Measurements from ENCODE around the gene LDHD.
A peak's percentile ranks its signal among the peaks of the same experiment; 100 is the strongest.
"Not testable (repeated sequence)": the region's sequence is repeated elsewhere in the genome, so short reads cannot be mapped to it uniquely, and the experiment has no call there.

LDHD gene

GRCh38 chr16:75097941-75098901 is 18.4 kb downstream of the LDHD start:
- DNase-seq = peak; percentile 71

- no peak for DNase-seq
Measured at GRCh38 chr16:75097191-75097761, 19.3 kb downstream of the LDHD start.

GRCh38 chr16:75096656-75097055 is 19.9 kb downstream of the LDHD start:
- DNase-seq = no peak

- DNase-seq = no peak
Measured at GRCh38 chr16:75095204-75095621, 21.4 kb downstream of the LDHD start.

- no peak for DNase-seq
Measured at GRCh38 chr16:75093598-75094540, 22.7 kb downstream of the LDHD start.

- DNase-seq = no peak
Measured at GRCh38 chr16:75092777-75093176, 23.8 kb downstream of the LDHD start.

- not testable (repeated sequence) for DNase-seq
Measured at GRCh38 chr16:75091619-75092018, 25.0 kb downstream of the LDHD start.

GRCh38 chr16:75090899-75091298 is 25.7 kb downstream of the LDHD start:
- not testable (repeated sequence) for DNase-seq

GRCh38 chr16:75089486-75090202 is 26.9 kb downstream of the LDHD start:
- DNase-seq = no peak

GRCh38 chr16:75088934-75089333 is 27.6 kb downstream of the LDHD start:
- no peak for DNase-seq

- no peak for DNase-seq
Measured at GRCh38 chr16:75088216-75088615, 28.4 kb downstream of the LDHD start.

- DNase-seq = no peak
Measured at GRCh38 chr16:75087375-75087979, 29.1 kb downstream of the LDHD start.

- no peak for DNase-seq
Measured at GRCh38 chr16:75086688-75087374, 29.7 kb downstream of the LDHD start.

- no peak for DNase-seq
Measured at GRCh38 chr16:75086281-75086680, 30.3 kb downstream of the LDHD start.

GRCh38 chr16:75085556-75085955 is 31.0 kb downstream of the LDHD start:
- DNase-seq = no peak

GRCh38 chr16:75083813-75084212 is 32.8 kb downstream of the LDHD start:
- DNase-seq = no peak

GRCh38 chr16:75081179-75081859 is 35.3 kb downstream of the LDHD start:
- DNase-seq = no peak

GRCh38 chr16:75080205-75081029 is 36.2 kb downstream of the LDHD start:
- DNase-seq = no peak

GRCh38 chr16:75079346-75079926 is 37.1 kb downstream of the LDHD start:
- DNase-seq = no peak

Measured in activated T-cell treated with anti-CD3 and anti-CD28 coated beads, Interleukin-2, amount 50 U/mL, for 1 hour (primary cell).